ENCODE results near the gene RIN1.

GRCh38 chr11:66291303-66291705, 44.9 kb downstream of the RIN1 start:
- TF ChIP-seq CEBPB (tag; IDR thresholded peaks at IDR 0.05) (no peak), ELF1 (tag; IDR thresholded peaks at IDR 0.05) (no peak), POLR2AphosphoS5 (IDR thresholded peaks at IDR 0.05; ENCODE audit: control insufficient read depth, insufficient read depth, low read depth, low read length) (no peak), U2AF1 (optimal IDR thresholded peaks at IDR 0.05; ENCODE audit: low read depth, low read length) (no peak), RFX5 (IDR thresholded peaks at IDR 0.05; ENCODE audit: low read depth, low read length) (no peak)
- TF ChIP-seq, protein P1, sequence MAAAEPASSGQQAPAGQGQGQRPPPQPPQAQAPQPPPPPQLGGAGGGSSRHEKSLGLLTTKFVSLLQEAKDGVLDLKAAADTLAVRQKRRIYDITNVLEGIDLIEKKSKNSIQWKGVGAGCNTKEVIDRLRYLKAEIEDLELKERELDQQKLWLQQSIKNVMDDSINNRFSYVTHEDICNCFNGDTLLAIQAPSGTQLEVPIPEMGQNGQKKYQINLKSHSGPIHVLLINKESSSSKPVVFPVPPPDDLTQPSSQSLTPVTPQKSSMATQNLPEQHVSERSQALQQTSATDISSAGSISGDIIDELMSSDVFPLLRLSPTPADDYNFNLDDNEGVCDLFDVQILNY (CRISPR knock-in tag; IDR thresholded peaks at IDR 0.05): no peak
- TF ChIP-seq, protein P2, sequence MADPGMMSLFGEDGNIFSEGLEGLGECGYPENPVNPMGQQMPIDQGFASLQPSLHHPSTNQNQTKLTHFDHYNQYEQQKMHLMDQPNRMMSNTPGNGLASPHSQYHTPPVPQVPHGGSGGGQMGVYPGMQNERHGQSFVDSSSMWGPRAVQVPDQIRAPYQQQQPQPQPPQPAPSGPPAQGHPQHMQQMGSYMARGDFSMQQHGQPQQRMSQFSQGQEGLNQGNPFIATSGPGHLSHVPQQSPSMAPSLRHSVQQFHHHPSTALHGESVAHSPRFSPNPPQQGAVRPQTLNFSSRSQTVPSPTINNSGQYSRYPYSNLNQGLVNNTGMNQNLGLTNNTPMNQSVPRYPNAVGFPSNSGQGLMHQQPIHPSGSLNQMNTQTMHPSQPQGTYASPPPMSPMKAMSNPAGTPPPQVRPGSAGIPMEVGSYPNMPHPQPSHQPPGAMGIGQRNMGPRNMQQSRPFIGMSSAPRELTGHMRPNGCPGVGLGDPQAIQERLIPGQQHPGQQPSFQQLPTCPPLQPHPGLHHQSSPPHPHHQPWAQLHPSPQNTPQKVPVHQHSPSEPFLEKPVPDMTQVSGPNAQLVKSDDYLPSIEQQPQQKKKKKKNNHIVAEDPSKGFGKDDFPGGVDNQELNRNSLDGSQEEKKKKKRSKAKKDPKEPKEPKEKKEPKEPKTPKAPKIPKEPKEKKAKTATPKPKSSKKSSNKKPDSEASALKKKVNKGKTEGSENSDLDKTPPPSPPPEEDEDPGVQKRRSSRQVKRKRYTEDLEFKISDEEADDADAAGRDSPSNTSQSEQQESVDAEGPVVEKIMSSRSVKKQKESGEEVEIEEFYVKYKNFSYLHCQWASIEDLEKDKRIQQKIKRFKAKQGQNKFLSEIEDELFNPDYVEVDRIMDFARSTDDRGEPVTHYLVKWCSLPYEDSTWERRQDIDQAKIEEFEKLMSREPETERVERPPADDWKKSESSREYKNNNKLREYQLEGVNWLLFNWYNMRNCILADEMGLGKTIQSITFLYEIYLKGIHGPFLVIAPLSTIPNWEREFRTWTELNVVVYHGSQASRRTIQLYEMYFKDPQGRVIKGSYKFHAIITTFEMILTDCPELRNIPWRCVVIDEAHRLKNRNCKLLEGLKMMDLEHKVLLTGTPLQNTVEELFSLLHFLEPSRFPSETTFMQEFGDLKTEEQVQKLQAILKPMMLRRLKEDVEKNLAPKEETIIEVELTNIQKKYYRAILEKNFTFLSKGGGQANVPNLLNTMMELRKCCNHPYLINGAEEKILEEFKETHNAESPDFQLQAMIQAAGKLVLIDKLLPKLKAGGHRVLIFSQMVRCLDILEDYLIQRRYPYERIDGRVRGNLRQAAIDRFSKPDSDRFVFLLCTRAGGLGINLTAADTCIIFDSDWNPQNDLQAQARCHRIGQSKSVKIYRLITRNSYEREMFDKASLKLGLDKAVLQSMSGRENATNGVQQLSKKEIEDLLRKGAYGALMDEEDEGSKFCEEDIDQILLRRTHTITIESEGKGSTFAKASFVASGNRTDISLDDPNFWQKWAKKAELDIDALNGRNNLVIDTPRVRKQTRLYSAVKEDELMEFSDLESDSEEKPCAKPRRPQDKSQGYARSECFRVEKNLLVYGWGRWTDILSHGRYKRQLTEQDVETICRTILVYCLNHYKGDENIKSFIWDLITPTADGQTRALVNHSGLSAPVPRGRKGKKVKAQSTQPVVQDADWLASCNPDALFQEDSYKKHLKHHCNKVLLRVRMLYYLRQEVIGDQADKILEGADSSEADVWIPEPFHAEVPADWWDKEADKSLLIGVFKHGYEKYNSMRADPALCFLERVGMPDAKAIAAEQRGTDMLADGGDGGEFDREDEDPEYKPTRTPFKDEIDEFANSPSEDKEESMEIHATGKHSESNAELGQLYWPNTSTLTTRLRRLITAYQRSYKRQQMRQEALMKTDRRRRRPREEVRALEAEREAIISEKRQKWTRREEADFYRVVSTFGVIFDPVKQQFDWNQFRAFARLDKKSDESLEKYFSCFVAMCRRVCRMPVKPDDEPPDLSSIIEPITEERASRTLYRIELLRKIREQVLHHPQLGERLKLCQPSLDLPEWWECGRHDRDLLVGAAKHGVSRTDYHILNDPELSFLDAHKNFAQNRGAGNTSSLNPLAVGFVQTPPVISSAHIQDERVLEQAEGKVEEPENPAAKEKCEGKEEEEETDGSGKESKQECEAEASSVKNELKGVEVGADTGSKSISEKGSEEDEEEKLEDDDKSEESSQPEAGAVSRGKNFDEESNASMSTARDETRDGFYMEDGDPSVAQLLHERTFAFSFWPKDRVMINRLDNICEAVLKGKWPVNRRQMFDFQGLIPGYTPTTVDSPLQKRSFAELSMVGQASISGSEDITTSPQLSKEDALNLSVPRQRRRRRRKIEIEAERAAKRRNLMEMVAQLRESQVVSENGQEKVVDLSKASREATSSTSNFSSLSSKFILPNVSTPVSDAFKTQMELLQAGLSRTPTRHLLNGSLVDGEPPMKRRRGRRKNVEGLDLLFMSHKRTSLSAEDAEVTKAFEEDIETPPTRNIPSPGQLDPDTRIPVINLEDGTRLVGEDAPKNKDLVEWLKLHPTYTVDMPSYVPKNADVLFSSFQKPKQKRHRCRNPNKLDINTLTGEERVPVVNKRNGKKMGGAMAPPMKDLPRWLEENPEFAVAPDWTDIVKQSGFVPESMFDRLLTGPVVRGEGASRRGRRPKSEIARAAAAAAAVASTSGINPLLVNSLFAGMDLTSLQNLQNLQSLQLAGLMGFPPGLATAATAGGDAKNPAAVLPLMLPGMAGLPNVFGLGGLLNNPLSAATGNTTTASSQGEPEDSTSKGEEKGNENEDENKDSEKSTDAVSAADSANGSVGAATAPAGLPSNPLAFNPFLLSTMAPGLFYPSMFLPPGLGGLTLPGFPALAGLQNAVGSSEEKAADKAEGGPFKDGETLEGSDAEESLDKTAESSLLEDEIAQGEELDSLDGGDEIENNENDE (IDR thresholded peaks at IDR 0.05; ENCODE audit: low read depth, low read length): no peak

All from K562 (cell line).